Measurements from ENCODE around the gene NFASC.

NFASC gene

GRCh38 chr1:205062895-205063294, 192.2 kb downstream of the NFASC start:
- Histone ChIP-seq H3K9ac (ENCODE audit: low read depth, low read length) (no peak overlapping the region), H3K4me1 (ENCODE audit: control insufficient read depth, insufficient read depth, low read length) (peaks cover 3% of the 10 kb centered on the region; the same call in 1 of the 2 replicates), H3K36me3 (ENCODE audit: control insufficient read depth, insufficient read depth, low read length) (no peaks in the 10 kb centered on the region), H3K9me3 (ENCODE audit: control insufficient read depth, insufficient read depth, low read length) (no peaks in the 10 kb centered on the region), H3K4me3 (ENCODE audit: low read depth, low read length) (no peak overlapping the region), H3K27ac (ENCODE audit: low read depth, low read length) (no peak overlapping the region), H3K27me3 (ENCODE audit: control insufficient read depth, insufficient read depth, low read length) (no peaks in the 10 kb centered on the region)

DNA sequence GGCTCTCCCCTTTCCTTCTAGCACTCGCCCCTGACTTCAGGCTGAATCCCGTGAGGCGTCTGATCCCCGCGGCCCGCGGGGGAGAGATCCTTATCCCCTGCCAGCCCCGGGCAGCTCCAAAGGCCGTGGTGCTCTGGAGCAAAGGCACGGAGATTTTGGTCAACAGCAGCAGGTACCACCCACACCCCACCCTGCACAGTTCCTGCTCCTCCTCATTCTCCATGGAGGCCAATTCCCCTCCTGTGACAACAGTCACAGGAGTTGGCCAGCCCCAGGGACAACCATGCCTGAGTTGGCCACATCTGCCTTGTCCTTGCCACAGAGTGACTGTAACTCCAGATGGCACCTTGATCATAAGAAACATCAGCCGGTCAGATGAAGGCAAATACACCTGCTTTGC, 193.6 kb downstream of the NFASC start:
- Histone ChIP-seq H3K36me3 (ENCODE audit: control insufficient read depth, insufficient read depth, low read length) (no peaks in the 10 kb centered on the region), H3K27me3 (ENCODE audit: control insufficient read depth, insufficient read depth, low read length) (no peaks in the 10 kb centered on the region), H3K4me3 (ENCODE audit: low read depth, low read length) (no peak overlapping the region), H3K4me1 (ENCODE audit: control insufficient read depth, insufficient read depth, low read length) (peaks cover 3% of the 10 kb centered on the region; the same call in 1 of the 2 replicates), H3K27ac (ENCODE audit: low read depth, low read length) (no peak overlapping the region), H3K9me3 (ENCODE audit: control insufficient read depth, insufficient read depth, low read length) (no peaks in the 10 kb centered on the region), H3K9ac (ENCODE audit: low read depth, low read length) (no peak overlapping the region)

DNA sequence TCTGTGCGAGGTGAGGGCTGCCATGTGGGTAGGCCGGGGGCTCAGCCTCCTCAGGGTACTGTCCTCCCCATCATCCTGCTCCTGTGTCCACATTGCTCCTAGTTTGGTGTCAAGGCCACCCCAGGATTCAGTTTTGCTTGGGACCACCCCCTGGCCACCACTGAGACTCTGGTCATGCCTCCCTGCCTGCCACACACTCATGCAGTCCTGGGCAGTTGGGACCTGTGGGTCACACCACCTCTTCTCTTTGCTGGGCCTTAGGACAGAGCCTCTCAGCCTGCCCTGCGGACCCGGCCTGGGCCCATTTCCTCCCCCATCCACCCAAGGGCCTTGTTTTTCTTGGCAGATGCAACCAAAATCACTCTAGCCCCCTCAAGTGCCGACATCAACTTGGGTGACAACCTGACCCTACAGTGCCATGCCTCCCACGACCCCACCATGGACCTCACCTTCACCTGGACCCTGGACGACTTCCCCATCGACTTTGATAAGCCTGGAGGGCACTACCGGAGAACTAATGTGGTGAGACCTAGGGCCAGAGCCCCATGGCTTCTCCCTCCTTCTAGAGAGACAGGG, 194.2 kb downstream of the NFASC start:
- Histone ChIP-seq H3K27ac (ENCODE audit: low read depth, low read length) (no peak overlapping the region), H3K27me3 (ENCODE audit: control insufficient read depth, insufficient read depth, low read length) (no peaks in the 10 kb centered on the region), H3K4me3 (ENCODE audit: low read depth, low read length) (no peak overlapping the region), H3K36me3 (ENCODE audit: control insufficient read depth, insufficient read depth, low read length) (no peaks in the 10 kb centered on the region), H3K4me1 (ENCODE audit: control insufficient read depth, insufficient read depth, low read length) (peaks cover 3% of the 10 kb centered on the region; the same call in 1 of the 2 replicates), H3K9ac (ENCODE audit: low read depth, low read length) (no peak overlapping the region), H3K9me3 (ENCODE audit: control insufficient read depth, insufficient read depth, low read length) (no peaks in the 10 kb centered on the region)

GRCh38 chr1:205065666-205066065, 195.0 kb downstream of the NFASC start:
- Histone ChIP-seq H3K4me3 (ENCODE audit: low read depth, low read length) (no peak overlapping the region), H3K27me3 (ENCODE audit: control insufficient read depth, insufficient read depth, low read length) (no peaks in the 10 kb centered on the region), H3K36me3 (ENCODE audit: control insufficient read depth, insufficient read depth, low read length) (no peaks in the 10 kb centered on the region), H3K9me3 (ENCODE audit: control insufficient read depth, insufficient read depth, low read length) (no peaks in the 10 kb centered on the region), H3K9ac (ENCODE audit: low read depth, low read length) (no peak overlapping the region), H3K4me1 (ENCODE audit: control insufficient read depth, insufficient read depth, low read length) (peaks cover 3% of the 10 kb centered on the region; the same call in 1 of the 2 replicates), H3K27ac (ENCODE audit: low read depth, low read length) (no peak overlapping the region)

DNA sequence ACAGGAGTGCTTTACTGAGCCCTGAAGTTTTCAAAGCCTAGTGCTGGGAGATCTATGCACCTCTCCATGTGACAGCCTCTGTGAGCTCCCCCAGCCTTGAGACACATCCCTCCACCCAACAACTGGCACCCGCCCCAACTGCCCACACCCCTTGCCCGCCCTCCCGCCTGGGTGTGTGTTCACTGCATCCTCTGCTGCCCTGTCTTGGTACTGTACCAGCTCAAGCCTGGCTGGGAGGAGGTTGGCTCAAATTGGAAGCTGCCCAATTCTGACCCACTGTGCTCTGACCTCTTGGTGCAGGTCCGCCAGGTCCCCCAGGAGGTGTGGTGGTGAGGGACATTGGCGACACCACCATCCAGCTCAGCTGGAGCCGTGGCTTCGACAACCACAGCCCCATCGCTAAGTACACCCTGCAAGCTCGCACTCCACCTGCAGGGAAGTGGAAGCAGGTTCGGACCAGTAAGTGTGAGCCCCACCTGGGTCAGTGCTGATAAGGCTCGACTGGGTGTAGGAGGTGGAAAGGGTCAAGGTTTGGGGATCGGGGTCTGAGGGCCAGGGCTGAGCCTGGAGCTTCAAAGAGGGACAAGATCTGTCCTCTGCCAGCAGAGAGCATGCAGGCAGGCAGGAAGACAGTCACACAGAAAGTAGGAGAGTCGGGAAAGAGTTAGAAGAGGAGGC, 195.6 kb downstream of the NFASC start:
- Histone ChIP-seq H3K36me3 (ENCODE audit: control insufficient read depth, insufficient read depth, low read length) (no peaks in the 10 kb centered on the region), H3K27me3 (ENCODE audit: control insufficient read depth, insufficient read depth, low read length) (no peaks in the 10 kb centered on the region), H3K9ac (ENCODE audit: low read depth, low read length) (no peak overlapping the region), H3K4me1 (ENCODE audit: control insufficient read depth, insufficient read depth, low read length) (peaks cover 3% of the 10 kb centered on the region; the same call in 1 of the 2 replicates), H3K9me3 (ENCODE audit: control insufficient read depth, insufficient read depth, low read length) (no peaks in the 10 kb centered on the region), H3K4me3 (ENCODE audit: low read depth, low read length) (no peak overlapping the region), H3K27ac (ENCODE audit: low read depth, low read length) (no peak overlapping the region)

- H3K27ac ChIP-seq (ENCODE audit: low read depth, low read length), result no peak overlapping the region
- H3K27me3 ChIP-seq (ENCODE audit: control insufficient read depth, insufficient read depth, low read length), result no peaks in the 10 kb centered on the region
- no peaks in the 10 kb centered on the region for H3K9me3 ChIP-seq (ENCODE audit: control insufficient read depth, insufficient read depth, low read length)
- H3K36me3 ChIP-seq (ENCODE audit: control insufficient read depth, insufficient read depth, low read length), result no peaks in the 10 kb centered on the region
- H3K4me1 ChIP-seq (ENCODE audit: control insufficient read depth, insufficient read depth, low read length), result no peaks in the 10 kb centered on the region
- no peak overlapping the region for H3K4me3 ChIP-seq (ENCODE audit: low read depth, low read length)
- H3K9ac ChIP-seq (ENCODE audit: low read depth, low read length), result no peak overlapping the region
Observed at GRCh38 chr1:205067031-205067430, 196.4 kb downstream of the NFASC start.

GRCh38 chr1:205068001-205068400, 197.3 kb downstream of the NFASC start:
- Histone ChIP-seq H3K27ac (ENCODE audit: low read depth, low read length) (no peak overlapping the region), H3K4me1 (ENCODE audit: control insufficient read depth, insufficient read depth, low read length) (no peaks in the 10 kb centered on the region), H3K4me3 (ENCODE audit: low read depth, low read length) (no peak overlapping the region), H3K27me3 (ENCODE audit: control insufficient read depth, insufficient read depth, low read length) (no peaks in the 10 kb centered on the region), H3K9ac (ENCODE audit: low read depth, low read length) (no peak overlapping the region), H3K36me3 (ENCODE audit: control insufficient read depth, insufficient read depth, low read length) (no peaks in the 10 kb centered on the region), H3K9me3 (ENCODE audit: control insufficient read depth, insufficient read depth, low read length) (no peaks in the 10 kb centered on the region)

GRCh38 chr1:205068457-205069040, 197.9 kb downstream of the NFASC start:
- no peak overlapping the region for H3K9ac ChIP-seq (ENCODE audit: low read depth, low read length)
- H3K4me3 ChIP-seq (ENCODE audit: low read depth, low read length), result no peak overlapping the region
- H3K9me3 ChIP-seq (ENCODE audit: control insufficient read depth, insufficient read depth, low read length), result no peaks in the 10 kb centered on the region
- H3K27me3 ChIP-seq (ENCODE audit: control insufficient read depth, insufficient read depth, low read length), result no peaks in the 10 kb centered on the region
- H3K4me1 ChIP-seq (ENCODE audit: control insufficient read depth, insufficient read depth, low read length), result no peaks in the 10 kb centered on the region
- H3K27ac ChIP-seq (ENCODE audit: low read depth, low read length), result no peak overlapping the region
- no peaks in the 10 kb centered on the region for H3K36me3 ChIP-seq (ENCODE audit: control insufficient read depth, insufficient read depth, low read length)

- no peak overlapping the region for H3K27ac ChIP-seq (ENCODE audit: low read depth, low read length)
- H3K9ac ChIP-seq (ENCODE audit: low read depth, low read length), result no peak overlapping the region
- H3K9me3 ChIP-seq (ENCODE audit: control insufficient read depth, insufficient read depth, low read length), result no peaks in the 10 kb centered on the region
Observed at GRCh38 chr1:205069371-205070125, 198.9 kb downstream of the NFASC start.

DNA sequence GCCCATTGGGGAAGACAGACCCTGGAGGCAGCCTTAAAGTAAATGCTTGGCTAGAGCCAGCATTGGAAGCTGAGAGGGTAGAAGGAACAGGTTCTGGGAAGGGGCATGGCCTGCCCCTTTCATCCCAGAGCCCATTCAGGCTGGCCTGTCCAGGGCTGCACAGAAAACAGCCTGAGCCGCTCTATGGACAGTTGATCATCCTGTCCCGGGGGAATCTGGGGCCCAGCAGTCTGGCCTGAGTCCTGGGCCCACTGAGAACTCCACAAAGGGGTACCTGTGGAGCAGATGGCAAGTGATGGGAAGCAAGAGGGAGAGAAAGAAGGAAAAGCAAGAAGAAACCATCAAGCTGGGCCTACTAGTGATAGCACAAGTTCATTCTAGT, 200.4 kb downstream of the NFASC start:
- Histone ChIP-seq H3K4me1 (ENCODE audit: control insufficient read depth, insufficient read depth, low read length) (no peaks in the 10 kb centered on the region), H3K27me3 (ENCODE audit: control insufficient read depth, insufficient read depth, low read length) (no peaks in the 10 kb centered on the region), H3K9ac (ENCODE audit: low read depth, low read length) (no peak overlapping the region), H3K36me3 (ENCODE audit: control insufficient read depth, insufficient read depth, low read length) (no peaks in the 10 kb centered on the region), H3K9me3 (ENCODE audit: control insufficient read depth, insufficient read depth, low read length) (no peaks in the 10 kb centered on the region), H3K27ac (ENCODE audit: low read depth, low read length) (no peak overlapping the region), H3K4me3 (ENCODE audit: low read depth, low read length) (no peak overlapping the region)

More at GRCh38 chr1:205069371-205070125, 198.9 kb downstream of the NFASC start:
- Histone ChIP-seq H3K36me3 (ENCODE audit: control insufficient read depth, insufficient read depth, low read length) (no peaks in the 10 kb centered on the region), H3K27me3 (ENCODE audit: control insufficient read depth, insufficient read depth, low read length) (no peaks in the 10 kb centered on the region), H3K4me3 (ENCODE audit: low read depth, low read length) (no peak overlapping the region), H3K4me1 (ENCODE audit: control insufficient read depth, insufficient read depth, low read length) (no peaks in the 10 kb centered on the region)

DNA sequence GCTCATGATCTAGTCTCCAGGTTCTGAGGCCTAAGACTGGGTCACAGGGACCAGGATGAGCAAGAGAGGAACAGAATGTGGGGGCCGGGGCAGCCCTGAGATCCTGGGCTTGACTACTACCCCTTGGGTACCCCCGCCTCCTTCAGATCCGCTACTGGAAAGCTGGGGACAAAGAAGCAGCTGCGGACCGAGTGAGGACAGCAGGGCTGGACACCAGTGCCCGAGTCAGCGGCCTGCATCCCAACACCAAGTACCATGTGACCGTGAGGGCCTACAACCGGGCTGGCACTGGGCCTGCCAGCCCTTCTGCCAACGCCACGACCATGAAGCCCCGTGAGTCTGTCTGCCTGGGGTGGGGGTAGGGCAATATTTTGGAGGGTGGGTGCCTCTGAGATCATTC, 201.1 kb downstream of the NFASC start:
- Histone ChIP-seq H3K27ac (ENCODE audit: low read depth, low read length) (no peak overlapping the region), H3K36me3 (ENCODE audit: control insufficient read depth, insufficient read depth, low read length) (no peaks in the 10 kb centered on the region), H3K4me1 (ENCODE audit: control insufficient read depth, insufficient read depth, low read length) (no peaks in the 10 kb centered on the region), H3K9me3 (ENCODE audit: control insufficient read depth, insufficient read depth, low read length) (no peaks in the 10 kb centered on the region), H3K27me3 (ENCODE audit: control insufficient read depth, insufficient read depth, low read length) (no peaks in the 10 kb centered on the region), H3K4me3 (ENCODE audit: low read depth, low read length) (no peak overlapping the region), H3K9ac (ENCODE audit: low read depth, low read length) (no peak overlapping the region)
